H4 (cell line): ENCODE results near the gene SUSD6. TPM values are rescaled to one million over a fixed set of nuclear protein-coding genes. Genes with fewer than 3 reads are reported as not detected.
A peak's percentile ranks its signal among the peaks of the same experiment; 100 is the strongest.

Experiments used
- DNase-seq: peaks from one replicate; pipeline ENCODE4 v3.0.0-alpha.2; 2015; ENCODE audit warnings: low spot score
- total RNA-seq: library from RNA; depleted of rRNA; stranded (reverse); fragments of >200 nt; shearing (Covaris generic); gene quantifications from 2 replicates; pipeline ENCODE4 v1.2.3, GENCODE V29; 2014; rRNA removed

SUSD6 gene, protein sequence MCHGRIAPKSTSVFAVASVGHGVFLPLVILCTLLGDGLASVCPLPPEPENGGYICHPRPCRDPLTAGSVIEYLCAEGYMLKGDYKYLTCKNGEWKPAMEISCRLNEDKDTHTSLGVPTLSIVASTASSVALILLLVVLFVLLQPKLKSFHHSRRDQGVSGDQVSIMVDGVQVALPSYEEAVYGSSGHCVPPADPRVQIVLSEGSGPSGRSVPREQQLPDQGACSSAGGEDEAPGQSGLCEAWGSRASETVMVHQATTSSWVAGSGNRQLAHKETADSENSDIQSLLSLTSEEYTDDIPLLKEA
- total RNA-seq: 2.7 and 3.4 TPM in 2 replicates

DNA sequence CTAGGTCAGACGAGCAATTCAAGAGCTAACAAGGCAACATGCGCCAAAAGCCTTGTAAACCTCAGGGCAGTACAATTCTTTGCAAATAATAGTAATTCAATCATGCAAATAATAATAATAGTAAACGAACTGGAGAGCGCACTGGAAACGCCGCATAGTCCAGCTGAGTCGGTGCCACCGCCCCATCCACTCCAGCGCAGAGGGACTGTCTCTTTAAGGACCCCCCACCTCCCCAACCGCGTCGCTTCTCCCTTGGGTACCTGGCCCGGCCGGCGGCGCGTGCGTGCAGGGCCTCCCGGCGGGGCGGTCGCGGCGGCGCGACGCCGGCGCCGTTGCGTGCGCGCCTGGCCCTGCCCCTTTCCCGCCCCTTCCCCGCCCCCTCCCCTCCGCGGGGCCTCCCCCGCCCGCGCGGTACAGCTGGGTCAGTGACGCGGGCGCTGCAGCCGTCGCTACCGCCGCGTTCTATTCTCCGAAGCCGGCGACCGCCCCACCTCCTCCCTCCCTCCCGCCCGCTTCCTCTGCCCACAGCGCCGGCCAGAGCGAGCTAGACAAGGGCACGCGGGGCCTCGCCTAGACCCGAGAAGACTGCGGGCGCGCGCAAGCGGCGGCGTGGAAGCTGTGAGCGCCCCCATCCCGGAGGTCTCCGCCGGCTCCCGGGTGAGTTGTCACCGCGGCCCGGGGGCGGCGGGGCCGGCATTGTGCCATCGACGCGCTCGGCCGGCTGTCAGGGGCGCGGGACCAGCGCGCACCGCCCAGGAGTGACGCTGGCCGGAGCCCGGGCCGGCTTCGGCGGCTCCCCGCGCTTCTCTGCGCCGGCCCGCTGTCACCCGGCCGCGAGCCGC lies at the start of gene SUSD6:
SUSD6 (plus strand) TSS at position 425 of the 842 bp plus-strand sequence. CDS start 46,997 bp downstream, outside the sequence.
- peak; percentile 77 for DNase-seq

DNA sequence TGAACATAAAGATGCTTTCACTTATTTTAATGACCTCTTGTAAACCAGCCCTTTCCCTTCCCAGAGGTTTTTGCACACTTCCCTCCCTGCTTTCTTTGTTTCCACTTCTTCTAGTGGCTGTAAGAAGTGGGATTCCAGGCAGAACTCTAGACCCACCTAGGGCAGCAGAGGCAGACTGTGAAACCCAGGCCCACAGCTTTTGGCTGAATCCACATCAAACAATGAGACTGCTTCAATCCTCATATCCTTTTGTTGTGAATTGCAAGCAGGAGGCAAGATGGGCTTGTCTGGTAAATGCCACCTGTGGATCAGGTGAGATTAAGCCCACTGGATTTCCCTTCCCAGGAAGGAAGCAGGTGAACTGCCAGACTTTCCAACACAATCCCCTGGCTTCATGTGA lies 49.5 kb upstream of the SUSD6 start:
- DNase-seq: no peak

DNA sequence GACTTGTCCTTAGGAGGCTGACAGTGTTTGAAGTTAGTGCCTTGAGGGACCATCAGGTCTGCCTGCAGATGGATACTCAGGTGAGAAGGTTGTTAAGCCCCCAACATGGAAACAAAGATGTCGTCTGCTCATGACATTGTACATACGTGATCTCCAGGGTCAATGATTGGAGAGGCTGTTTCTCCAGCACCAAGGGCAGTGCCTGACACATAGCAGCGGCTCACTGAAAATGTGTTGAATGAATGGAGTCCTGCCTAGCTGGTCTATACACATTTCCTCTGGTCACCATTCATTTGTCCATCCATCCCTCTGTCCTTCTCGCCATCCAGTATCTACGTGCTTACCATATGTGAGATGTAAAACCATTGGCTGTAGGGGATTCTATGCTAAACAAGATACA lies 43.8 kb upstream of the SUSD6 start:
- no peak for DNase-seq

DNA sequence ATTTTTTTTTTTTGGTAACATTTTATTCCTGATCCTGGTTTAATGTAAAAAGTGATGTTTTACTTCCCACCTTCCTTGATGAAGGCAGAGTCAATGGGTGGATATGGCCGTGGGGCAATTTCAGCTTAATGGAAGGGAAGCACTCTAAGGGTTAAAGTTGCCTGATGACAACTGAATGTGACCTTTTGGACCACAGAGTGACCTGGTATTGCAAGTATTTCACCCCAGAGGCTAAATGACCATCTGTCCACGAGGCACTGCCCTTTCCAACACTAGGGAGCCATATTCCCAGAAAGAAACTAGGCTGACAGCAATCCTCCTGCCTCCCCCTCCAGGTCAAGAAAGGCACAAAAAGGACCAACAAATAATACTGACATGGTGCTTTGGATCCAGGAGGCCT lies 41.5 kb upstream of the SUSD6 start:
- no peak for DNase-seq

DNA sequence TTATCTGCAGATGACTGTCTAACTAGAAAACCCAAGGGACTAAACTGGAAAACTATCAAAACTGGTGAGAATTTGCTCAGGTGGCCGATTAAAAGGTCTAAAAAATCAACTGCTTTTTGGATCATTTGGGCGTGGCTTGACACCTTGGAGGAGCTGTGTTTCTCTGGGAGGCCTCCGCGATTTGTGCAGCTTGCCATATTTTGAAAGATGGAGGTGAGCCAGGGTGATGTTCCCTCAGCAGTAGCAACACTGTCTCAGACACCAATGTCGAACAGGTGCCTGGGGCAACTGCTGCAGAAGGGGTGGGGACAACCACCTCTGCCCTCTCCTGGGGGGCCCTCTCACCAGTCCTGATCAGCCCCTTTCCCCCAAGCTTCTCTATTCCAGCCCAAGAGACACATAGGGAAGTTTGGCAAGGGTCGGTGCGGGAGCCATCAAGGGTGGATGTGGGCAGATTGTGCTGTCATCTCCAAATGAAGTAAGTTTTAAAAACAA lies 40.5 kb upstream of the SUSD6 start:
- no peak for DNase-seq

DNA sequence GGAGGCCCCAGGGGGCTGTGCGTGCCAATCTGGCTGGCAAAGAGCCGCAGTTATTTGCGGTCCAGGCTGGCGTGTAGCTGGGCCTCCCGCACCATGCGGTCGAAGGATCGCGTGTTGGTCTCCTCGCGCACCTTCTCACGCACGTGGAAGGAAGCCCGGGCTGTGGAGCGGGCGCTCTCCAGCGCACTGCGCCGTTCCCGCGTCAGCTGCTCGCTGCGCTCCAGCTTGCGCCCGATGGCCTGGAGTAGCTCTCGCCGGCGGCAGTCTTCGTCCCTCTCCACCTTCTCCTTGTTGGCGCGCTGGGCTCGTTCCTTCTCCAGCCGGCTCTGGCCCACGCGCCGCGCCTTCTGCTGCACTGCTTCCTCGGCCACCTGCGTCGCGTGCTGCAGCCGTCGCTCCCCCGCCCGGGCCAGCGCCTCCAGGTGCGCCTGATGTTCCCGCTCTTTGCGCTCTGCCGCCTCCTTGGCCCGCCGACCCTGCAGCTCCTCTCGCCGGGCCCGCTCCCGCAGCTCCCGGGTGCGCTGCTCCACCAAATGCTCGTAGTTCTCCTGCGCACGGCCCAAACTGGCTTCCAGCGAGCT lies 39.9 kb upstream of the SUSD6 start:
- no peak for DNase-seq

DNA sequence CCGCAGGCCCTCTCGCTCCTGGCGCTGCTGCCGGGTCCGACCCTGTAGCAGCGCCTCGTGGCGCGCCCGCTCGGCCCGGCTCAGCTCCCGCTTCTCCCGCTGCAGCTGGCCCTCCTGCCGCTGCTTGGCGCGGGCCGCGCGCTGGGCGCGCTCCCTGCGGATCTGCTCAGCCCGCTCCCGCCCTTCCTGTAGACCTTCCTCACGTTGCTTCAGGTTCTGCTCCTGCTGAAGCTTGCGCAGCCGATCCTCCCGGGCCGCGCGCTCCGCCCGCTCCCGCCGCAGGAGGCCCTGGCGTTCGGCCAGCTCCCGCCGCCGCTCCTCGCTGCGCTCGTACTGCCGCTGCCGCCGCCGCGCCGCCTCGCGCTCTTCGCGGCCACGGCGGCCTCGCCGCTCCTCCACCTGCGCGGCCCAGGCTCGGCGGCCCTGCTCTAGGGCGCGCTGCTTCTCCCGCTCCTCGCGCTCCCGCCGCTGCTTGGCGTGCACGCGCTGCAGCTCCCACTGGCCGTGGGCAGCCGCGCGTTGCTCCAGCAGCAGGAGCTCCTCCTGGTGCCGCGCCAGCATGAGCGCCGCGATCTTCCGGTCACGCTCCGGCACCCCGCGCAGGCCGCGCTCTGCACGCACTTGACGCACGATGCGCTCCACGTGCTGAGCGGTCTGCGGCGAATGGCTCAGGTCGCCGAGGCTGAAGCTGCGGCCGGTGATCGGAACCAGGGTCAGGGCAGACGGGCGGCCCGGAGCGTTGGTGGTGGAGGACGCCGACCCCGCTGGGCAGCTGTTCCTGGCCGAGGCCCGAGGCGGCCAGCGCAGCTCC lies 39.2 kb upstream of the SUSD6 start:
- no peak for DNase-seq

DNA sequence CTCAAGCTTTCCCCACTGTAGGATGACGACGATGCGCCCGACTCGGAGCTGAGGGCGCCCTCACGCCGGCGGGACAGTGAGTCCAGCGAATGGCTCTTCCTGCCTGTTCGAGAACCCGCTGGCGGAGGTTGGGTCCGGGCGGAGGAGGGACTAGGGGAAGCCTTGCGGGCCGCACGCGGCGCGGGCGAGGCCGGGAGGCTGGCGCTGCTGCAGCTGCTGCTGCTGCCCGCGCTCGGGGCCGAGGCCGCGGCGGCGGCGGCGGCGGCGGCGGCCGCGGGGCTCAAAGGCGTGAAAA lies 38.6 kb upstream of the SUSD6 start:
- no peak for DNase-seq

DNA sequence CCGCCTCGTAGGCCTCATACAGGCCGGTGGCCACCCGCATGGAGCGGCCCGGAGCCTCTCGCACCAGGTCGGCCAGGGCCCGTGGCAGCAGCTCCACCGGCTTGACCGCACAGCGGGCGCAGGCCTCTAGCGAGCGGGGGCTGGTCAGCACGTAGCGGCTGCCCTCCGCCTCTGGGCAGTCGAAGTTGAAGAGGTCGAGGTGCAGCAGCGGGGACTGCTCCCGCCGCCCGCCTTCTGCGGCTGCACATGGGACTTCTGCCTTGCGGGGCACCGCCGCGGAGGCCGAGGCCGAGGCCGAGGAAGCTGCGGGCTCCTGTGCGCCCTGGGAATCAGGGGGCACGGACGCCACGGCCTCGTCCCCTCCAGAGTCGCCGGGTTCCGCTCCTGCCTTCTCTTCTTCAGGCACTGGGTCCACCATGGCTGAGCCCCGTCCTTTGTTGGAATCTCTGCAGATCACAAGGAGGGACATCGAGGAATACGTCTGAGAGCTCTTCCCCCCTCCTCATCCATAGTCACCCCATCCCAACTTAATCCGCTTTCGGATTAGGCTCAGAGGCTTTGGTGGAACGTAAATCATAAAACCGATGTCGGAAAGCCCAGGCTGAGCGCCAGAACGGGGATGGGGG lies 38.1 kb upstream of the SUSD6 start:
- no peak for DNase-seq

DNA sequence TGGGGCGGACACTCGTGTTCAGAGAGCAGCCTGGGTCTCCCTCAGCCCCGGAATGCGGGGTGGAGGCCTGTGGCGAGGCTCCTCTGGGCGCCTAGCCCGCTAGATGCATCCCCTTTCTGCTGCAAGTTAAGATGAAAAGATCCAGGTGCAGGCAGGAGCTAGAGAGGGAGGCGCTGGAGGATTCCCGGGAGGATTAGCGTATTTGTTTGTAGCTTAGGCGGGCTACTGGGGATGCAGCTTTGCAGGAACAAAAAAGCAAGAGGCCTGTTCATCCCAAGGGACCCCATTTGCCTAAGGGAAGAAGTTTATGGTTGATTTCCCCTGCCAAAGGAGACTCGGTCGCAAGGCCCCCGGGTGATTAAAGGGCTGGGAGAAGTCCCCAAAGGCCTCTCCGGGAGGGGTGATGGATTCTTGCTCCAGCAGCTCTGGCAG lies 37.5 kb upstream of the SUSD6 start:
- no peak for DNase-seq

DNA sequence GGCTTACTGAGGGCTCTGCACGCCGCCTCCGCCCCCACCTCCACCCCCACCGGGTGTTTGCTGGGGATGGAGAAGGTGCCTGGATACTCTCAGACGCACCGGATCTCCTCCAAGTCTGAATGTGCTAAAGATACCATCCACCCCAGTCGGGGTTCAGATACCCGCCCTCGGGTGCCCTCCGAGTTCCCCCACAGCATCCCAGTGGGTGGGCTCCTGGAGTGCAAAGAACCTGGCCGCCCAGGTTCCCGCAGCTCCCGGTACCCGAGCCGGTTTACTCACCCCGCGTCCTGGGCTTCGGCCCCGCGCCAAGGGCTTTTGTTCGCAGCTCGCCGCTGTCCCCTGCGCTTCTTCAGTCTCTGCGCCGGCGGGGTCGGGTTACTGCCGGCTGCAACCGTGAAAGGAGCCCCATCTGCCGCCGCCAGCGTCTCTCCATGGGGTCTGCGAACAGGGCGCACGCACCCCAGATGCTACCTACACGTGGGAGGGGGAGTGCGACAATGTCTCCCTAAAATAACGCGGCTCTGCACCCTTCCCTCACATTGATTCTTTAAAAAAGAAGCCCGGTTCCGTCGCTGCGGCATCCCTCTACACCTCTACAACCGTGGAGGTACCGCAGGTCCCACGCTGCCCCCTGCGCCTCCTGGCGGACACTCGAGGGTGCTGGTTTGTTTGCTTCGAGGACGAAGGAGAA lies 37.0 kb upstream of the SUSD6 start, which contains the start of gene CCDC177:
CCDC177 (minus strand) TSS at position 609 of the 691 bp plus-strand sequence. CDS start 1,249 bp downstream, outside the sequence.
- peak; percentile 34 for DNase-seq

DNA sequence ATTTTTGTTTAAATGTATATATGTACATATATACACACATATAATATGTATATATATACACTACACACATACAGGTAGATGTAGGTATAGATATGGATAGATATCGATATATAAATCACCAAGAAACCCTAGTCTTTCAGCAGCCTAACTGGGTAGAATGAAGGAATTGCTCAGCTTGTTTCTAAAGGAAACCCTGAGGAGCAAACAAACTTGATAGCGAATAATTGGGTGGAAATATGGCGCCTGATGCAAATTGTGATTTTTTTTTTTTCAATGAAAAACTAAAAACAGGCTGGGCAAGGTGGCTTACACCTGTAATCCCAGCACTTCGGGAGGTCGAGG lies 36.5 kb upstream of the SUSD6 start:
- no peak for DNase-seq

DNA sequence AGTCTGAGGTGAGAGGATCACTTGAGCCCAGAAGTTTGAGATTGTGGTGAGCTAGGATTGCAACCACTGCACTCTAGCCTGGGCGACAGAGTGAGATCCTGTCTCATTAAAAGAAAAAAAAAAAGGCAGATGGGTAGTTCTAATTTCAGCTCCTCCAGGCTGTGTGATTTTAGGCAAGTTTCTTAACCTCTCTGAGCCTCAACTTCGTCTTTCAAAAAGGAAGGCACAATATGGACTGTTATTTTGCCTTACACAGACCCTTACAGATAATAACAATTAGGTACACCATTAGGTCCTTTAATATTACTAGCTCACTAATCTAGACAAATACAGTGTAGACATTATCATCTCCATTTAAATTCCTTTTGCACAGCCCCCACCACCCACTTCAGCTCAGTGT lies 31.9 kb upstream of the SUSD6 start:
- no peak for DNase-seq

DNA sequence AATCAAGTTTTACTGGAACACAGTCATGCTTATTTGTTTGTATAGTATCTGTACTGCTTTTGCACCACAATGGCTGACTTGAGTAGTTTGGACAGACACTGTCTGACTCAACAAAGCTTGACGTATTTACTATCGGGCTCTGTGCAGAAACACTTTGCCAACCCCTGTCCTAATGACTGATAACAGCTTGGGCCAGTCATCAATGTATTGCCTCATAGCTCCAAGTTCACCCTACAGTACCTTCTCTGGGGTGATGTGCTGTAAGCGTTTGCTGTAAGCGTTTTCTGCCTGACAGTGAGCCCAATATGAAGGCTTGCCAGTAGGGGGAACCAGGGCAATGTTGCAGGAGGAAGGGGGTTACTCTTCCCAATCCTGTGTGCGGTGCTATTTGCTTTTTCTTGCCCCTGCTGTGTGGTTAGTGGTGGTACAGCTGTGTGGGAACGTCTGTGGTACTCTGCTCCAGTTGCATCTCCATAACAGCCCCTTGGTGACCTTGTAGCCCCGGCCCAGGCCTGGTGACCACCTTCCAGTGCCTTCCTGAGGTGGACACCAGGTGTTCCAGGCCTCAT lies 31.3 kb upstream of the SUSD6 start:
- DNase-seq: peak; percentile 32

DNA sequence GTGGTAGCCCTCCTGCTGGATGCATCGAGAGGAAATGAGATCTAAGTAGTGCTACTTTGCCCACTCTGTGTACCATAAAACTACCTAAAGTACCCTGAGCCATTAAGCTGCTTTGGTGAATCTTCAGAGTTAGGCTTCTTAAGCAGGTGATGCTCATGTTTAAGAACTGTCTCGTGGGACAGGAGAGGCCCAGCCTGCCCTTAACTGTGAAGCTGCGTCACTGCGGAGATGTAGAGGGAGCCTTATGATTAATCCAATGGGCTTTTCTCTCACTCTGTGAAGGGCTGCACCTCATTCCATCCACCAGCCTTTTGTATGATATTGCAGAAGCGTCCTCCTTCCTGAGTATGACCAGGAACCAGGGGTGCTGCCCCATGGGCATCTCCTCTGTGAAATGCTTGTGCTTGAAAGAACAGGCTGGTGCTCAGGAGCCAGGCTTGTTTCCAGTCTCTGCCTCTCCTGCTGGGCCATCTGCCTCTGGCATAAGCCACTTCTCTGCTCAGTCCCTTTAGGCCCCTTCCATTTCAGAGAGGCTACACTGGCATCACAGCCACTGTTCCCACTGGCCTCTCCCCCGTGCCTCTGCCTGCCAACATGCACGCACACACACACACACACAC lies 30.0 kb upstream of the SUSD6 start:
- no peak for DNase-seq

DNA sequence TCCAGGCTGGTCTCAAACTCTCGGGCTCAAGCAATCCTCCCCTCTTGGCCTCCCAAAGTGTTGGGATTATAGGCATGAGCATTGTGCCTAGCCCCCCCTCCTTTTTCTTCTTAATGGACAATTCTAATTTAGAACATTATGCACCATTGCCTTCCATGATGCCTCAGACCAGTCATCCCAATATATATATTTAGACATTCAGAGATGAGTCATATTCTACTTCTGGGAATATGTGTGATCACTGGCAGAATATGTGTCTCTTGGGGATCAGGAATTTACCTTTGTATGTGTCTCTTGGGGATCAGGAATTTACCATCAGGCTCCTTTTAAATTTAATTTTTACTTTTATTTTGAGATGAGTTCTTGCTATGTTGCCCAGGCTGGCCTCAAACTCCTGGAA lies 29.2 kb upstream of the SUSD6 start:
- no peak for DNase-seq

DNA sequence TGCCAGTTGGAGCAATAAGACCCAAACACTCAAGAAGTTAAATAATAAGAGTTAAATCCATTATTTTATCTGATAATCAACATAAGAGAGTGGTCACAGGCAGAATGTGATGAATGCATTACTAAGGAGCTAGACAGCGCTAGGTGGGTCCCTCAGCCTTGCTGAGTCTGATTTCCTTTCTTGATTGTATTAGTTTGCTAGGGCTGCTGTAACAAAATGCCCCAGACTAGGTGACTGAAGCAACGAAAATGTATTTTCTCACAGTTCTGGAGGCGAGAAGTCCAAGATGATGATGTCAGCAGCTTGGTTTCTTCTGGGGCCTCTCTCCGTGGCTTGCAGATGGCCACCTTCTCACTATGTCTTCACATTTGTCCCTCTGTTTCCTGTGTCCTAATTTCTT lies 28.6 kb upstream of the SUSD6 start:
- no peak for DNase-seq

DNA sequence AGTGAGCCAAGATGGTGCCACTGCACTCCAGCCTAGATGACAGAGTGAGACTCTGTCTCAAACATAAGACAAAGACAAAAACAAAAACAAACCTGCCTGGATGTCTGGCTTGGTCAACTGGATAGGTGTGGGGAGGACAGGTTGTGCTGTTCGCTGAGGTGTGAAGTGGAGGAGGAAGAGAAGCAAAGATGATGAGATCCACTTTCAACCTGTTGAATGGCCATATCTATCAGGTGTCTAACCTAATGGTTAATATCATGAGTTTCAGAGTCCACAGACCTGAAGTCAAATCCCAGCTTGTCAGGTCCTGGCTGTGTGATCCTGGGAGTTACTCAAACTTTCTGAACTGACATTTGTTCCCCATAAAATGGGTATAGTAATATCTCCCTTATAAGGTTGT lies 27.0 kb upstream of the SUSD6 start:
- no peak for DNase-seq

DNA sequence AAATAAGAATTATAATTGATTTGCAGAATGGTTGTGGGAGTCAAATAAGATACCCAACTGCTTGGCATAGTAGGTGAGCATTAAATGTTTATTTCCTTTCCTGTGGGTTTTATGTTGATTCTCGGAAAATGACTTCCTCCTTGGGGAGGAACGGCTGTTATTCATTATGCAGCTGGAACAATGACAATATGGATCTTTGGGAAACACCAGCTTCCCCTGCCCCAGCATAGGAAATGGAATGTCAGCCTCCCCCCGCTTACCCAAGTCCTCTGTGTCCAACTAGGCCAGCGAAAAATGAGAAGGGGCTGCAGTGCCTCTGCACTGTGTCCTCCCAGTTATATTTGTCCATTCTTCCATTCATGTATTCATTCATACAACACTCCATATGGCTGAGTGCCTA lies 25.0 kb upstream of the SUSD6 start:
- no peak for DNase-seq

DNA sequence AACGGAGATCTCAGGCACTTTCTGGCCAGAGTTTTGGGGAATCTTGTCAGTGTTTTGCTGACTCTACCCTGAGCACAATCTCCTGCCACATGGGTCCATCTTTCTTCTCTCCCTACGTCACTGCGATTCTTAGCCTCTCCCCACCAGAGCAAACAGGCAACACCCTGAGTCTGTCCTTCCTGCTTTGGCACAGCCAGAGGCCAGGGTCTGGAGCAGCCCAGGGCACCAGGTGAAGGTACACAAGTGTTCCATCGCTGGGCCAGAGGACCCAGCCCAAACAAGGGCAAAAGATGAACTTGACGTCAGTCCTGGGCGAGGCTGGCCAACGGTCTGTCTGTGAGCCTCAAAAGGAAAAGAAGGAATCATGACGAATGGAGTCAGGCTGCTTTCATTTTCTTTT lies 24.0 kb upstream of the SUSD6 start:
- no peak for DNase-seq
